Fibroblast of skin of right quadriceps (primary cell): ENCODE results near the gene RAD23A.
A peak's percentile ranks its signal among the peaks of the same experiment; 100 is the strongest.
"Not testable (repeated sequence)": the region's sequence is repeated elsewhere in the genome, so short reads cannot be mapped to it uniquely, and the experiment has no call there.

Experiments
- DNase-seq: peaks from one replicate; pipeline ENCODE4 v3.0.0-alpha.2; 2013

Gene RAD23A

DNA sequence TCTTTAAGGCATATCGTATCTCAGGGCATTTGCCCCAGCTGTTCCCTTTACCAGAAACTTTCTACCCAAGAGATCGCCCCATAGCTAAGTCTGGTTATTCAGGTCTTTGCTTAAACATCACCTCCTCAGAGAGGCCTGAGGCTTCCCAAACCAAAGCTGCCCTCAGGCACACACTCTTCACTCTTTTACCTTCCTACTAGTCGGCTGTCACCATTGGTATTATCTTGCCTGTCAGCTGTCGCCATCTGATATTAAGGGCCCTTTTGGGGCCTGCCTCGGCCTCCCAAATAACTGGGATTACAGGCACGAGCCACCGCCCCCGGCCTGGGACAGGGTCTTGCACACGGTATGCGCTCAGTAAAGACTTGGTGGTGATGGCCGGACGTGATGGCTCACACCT lies 10.3 kb downstream of the RAD23A start:
- DNase-seq: no peak

DNA sequence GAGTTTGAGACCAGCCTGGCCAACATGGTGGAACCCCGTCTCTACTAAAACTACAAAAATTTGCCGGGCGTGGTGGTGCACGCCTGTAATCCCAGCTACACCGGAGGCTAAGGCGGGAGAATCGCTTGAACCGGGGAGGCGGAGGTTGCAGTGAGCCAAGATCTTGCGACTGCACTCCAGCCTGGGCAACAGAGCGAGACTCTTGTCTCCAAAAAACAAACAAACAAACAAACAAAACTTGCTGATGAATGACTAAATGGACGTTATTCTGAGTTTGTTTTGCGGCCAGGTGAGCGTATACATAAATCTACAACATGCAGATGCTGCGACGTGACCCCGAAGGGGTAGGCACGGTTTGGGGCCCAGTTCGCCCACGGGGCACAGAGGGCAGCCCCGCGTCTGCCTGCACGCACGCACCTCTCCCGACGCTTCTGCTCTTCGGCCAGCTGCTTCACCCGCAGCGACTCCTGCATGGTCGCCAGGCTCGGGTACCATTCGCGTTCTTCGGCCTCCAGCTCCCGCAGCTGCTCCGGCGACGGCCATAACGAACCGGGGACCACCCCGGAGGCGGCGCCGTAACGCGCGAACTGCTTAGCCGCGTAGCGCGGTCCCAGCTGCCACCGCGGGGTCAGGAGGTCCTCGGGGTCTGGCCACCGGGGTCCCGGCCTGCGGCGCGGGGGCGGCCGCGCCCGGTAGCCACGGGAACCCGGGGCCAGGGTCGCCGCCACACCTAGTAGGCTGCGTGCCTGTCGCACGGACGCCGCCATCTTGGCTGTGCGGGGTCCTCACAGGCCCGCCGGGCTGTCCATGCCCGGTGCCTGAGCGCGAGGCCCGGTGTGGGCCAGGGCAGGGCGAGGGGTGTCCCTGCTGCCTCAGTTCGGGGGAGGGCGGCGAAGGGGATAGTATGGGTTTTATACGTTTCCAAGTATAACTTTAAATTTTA lies 11.1 kb downstream of the RAD23A start, which contains the start of gene GADD45GIP1:
Gene GADD45GIP1, minus strand, starts transcription at position 778 of the 943 bp plus-strand sequence. Its CDS starts 11 bp downstream, at position 767.
- peak; percentile 80 for DNase-seq

DNA sequence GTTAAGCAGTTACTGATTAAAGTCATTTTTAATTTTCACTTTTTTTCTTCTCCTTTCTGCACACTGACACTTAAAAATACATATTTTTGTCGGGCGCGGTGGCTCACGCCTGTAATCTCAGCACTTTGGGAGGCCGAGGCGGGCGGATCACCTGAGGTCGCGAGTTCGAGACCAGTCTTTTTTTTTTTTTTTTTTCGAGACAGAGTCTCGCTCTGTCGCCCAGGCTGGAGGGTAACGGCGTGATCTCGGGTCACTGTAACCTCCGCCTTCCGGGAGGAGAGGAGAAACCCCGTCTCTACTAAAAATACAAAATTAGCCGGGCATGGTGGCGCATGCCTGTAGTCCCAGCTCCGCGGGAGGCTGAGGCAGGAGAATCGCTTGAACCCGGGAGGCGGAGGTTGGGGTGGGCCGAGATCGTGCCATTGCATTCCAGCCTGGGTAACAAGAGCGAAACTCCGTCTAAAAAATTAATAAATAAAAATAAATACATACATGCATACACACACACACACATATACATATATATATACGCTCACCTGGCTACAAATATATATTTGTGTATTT lies 11.8 kb downstream of the RAD23A start:
- DNase-seq: not testable (repeated sequence)

DNA sequence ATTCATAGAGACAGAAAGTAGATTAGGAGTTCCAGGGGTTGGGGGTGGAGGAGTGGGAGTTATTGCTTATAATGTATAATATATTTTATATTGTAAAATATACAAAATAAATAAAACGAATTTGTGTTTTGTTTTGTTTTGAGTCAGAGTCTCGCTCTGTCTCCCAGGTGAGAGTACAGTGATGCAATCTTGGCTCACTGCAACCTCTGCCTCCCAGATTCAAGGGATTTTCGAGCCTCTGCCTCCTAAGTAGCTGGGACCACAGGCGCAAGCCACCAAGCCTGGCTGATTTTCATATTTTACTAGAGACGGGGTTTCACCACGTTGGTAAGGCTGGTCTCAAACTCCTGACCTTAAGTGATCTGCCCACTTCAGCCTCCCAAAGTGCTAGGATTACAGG lies 13.8 kb downstream of the RAD23A start:
- DNase-seq: no peak

DNA sequence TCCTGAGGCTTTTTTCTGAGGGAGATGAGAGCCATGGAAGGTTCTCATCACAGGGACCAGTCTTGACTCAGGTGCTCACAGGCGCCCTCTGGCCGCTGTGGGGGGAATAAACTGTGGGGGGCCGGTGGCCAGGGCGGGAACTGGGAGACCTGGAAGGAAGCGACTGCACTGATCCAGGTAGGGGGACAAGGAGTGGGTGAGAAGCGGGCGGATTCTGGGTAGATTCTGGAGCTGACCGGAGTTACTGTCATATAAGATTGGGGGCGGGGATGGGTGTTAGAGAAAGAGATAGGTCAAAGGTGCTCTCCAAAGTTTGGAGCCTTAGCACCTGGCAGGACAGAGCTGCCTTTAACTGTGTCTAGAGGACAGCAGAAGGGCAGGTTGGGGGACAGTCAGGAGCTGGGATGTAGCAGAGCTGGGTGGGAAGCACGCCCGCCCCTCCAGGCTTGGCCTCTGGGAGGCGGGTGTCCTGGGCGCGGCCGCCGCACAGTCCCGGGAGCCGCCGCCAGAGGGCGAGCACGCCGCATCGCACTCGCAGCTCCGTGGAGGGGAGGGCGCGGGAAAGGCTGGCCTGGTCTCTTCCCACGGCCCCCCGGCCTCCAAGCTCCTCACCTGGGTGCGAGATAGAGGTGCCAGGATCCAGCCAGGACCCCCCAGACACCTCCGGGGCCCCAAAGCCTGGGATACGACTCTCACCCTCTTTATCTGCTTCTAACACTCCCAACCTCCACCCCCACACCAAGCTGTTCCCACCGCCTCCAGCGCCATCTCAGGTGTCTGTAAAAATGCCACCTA lies 19.6 kb downstream of the RAD23A start:
- DNase-seq: peak; percentile 68

DNA sequence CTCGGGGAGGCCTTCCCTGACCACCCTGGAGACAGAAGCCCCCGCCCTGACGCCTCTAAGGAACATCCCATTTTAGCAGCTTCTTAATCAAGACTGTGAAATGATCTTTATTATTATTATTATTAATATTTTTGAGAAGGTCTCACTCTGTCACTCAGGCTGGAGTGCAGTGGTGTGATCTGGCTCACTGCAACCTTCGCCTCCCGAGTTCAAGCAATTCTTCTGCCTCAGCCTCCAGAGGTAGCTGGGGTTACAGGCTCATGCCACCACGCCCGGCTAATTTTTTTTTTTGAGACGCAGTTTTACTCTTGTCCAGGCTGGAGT lies 20.1 kb downstream of the RAD23A start:
- no peak for DNase-seq

DNA sequence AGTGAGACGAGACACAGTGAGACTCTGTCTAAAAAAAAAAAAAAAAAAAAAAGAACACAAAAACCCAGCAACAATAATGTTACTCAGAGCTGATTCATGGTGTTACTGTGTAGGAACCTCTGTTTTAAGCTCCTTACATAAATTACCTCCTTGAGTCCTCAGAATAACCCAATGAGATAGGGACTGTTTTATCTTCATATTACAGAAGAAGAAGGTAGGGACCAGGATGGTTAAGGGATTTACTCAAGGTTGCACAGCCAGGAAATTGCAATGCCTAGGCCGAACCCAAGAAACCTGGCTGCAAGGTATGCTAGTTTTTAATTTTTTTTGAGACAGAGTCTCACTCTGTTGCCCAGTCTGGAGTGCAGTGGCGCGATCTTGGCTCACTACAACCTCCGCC lies 22.2 kb downstream of the RAD23A start:
- DNase-seq: no peak

DNA sequence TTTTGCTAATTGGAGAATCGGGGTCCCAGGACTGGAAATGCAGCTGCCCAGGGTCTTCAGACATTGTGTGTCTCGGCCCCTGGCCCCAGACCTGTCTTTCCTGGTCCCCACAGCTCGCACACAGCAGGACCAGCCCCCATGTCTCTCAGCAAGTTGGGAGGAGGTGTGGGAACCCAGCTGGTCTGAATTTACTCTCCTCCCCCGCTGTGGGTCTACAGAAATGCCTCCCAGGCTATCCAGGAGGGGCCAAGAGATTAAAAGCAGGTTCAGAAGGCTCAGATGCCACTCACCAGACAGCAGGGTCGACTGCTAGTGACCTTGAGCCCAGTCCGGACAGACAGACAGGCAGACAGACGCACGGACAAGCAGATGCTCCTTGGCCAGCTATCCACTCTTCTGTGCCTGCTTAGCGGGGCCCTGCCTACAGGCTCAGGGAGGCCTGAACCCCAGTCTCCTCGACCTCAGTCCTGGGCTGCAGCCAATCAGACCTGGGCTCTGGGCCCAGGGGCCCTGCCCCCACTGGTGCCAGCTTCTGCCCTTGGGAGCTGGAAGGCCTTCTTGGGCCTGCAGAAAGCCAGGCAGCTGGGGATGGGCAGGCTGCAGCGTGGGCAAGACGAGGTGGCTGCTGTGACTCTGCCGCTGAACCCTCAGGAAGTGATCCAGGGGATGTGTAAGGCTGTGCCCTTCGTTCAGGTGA lies 23.8 kb downstream of the RAD23A start, which contains the start of gene DAND5:
Gene DAND5, plus strand, starts transcription at position 285 of the 697 bp plus-strand sequence. Its CDS starts 85 bp downstream, at position 370.
- DNase-seq: no peak

DNA sequence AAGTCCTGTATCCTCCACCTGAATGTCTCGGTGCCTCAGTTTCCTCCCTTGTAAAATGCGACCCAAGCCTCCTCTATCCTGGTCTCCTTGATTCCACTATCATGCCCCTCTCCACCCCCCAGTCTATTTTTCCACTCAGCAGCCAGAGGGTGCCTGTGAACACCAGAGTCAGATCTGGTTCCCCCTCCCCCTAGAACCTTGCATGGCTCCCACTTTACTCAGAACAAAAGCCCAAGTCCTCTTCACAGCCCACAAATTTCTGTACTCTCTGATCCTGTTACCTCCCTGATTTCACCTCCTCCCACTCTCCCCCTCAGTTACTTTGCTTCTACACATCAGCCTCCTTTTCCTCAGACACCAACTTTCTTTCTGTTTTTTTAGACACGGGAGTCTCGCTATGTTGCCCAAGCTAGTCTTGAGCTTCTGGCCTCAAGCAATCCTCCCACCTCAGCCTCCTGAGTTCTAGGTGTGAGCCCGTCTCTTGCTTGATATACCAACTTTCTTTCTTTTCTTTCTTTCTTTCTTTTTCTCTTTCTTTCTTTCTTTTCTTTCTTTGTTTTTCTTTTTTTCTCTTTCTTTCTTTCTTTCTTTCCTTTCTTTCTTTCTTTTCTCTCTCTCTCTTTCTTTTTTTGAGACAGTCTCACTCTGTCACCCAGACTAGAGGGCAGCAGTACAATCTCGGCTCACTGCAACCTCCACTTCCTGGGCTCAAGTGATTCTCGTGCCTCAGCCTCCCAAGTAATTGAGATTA lies 24.6 kb downstream of the RAD23A start:
- DNase-seq: no peak

DNA sequence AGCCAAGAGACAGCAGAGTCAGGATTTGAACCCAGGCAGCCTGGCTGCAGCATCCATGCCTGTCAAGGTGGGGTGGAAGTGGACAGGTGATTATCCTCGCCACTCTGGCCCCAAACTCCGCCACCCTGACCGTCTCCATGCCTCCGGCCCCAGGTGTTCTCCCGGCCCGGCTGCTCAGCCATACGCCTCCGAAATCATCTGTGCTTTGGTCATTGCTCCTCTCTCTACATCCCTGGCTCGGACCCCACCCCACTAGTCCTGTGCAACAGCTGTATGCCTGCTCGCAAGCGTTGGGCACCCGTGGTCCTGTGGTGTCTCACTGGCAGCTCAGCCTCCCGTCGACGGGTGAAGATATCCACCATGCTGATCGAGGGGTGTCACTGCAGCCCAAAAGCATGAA lies 27.6 kb downstream of the RAD23A start:
- no peak for DNase-seq

DNA sequence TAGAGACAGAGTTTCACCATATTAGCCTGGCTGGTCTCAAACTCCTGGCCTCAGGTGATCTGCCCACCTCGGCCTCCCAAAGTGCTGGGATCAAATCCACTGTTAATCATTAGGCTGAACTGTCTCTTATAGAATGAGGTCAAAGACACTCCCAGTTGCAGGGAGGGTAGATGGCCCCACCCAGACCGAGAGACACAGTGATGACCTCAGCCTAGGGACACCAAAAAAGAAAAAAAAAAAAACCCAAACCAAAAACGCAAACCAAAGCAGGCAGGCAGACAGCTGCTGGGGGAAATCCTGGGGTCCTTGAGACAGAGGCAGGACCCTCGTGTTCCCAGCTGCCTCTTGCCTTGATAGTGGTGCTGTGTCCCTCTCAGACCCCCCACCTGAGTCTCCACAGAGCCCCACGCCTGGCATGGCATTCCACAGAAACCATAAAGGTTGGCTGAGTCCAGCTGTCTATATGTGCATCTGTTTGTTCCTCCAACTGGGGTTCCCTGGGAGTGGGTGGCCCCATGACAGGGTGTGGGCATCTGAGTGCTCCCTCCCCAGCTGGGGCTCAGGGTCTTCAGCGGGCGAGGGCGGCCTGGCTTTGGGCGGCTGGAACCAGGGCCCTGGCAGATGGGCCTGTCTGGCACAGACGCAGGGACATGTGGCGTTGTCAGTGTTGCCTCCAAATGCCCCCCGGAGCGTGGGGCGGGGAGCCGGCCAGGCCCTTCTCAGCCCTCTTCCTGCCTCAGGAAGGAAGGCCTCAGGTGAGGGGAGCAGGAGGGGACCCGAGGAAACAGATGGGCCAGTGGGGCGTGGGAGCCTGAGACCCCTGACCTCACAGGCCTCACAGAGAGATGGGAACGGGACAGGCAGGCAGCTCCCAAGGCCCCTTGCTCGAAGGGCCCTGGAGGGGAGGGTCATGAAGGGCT lies 28.9 kb downstream of the RAD23A start:
- DNase-seq: no peak

DNA sequence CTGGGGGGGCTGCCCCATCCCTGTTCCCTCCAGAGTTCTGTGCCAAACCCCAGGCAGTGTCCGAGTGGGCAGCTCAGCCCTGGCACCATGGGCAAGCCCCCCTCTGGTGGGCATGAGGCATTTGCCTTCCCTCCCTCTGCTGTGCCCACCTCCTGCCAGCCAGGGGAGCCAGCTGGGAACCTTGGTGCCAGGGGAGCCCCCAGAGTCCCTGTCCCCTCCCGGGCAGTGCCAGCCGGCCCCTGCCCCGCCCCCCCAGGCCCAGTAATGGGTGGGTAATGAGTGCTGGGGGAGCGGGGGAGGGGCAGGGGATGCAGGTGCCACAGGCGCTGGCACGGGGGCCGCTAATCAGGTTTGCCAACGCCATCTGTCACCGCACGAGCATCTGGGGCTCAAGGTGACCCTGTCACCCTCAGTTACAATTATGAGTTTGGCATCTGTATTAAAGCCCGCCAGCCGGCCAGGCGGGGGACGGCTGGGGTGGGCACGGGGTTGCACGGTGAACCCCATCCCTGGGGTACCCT lies 29.6 kb downstream of the RAD23A start:
- DNase-seq: no peak

DNA sequence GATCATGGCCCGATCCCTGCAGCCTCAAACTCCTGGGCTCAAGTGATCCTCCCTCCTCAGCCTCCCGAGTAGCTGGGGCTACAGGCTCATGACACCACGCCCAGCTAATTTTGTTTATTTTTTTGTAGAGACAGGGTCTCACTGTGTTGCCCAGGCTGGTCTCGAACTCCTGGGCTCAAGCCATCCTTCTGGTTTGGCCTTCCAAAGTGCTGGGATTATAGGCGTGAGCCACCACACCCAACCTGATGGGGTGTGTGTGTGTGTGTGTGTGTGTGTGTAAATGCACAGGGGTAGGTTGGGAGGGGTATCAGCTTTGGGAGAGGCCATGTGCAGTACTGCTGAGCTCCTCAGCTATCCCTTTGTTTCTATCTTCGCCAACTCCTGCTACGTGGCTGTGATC lies 30.4 kb downstream of the RAD23A start:
- not testable (repeated sequence) for DNase-seq

DNA sequence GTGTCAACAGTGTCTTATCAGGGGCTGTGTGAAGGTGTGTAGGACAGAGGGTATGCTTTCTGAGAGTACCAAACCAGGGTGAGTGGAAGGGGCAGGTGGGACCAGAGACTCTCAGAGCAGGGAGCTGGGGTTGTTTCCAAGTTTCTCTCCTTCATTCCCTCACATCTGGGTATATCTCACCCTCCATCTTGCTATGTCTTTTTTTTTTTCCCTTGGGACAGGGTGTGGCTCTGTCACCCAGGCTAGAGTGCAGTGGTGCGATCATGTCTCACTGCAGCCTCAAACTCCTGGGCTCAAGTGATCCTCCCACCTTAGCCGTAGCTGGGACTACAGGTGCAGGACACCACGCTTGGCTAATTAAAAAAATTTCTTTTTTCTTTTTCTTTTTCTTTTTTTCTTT lies 34.3 kb downstream of the RAD23A start:
- no peak for DNase-seq

DNA sequence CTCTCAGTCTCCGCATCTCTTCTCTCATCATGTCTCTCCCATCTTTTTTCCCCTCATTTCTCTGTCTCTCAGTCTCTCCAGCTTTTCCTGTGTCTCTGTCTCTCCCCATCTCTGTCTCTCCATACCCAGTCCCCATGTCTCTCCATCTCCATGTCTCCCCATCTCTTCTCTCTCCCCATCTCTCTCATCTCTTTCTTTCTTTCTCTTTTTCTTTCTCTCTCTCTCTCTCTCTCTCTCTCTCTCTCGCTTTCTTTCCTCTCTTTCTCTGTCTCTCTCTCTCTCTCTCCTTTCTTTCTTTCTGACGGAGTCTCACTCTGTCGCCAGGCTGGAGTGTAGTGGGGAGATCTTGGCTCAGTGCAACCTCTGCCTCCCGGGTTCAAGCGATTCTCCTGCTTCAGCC lies 37.0 kb downstream of the RAD23A start:
- no peak for DNase-seq

DNA sequence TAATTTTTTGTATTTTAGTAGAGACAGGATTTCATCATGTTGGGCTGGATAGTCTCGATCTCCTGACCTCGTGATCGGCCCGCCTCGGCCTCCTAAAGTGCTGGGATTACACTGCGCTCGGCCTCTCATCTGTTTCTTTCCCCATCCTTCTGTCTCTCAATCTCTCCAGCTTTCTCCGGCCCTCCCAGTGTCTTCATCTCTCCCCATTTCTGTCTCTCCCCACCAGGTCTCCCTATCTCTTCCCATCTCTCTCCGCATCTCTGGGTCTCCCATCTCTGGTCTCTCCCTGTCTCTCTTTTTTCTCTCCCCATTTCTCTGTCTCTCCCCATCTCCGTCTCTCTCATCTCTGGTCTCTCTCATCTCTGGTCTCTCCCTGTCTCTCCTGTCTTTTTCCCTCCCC lies 37.4 kb downstream of the RAD23A start:
- DNase-seq: no peak

DNA sequence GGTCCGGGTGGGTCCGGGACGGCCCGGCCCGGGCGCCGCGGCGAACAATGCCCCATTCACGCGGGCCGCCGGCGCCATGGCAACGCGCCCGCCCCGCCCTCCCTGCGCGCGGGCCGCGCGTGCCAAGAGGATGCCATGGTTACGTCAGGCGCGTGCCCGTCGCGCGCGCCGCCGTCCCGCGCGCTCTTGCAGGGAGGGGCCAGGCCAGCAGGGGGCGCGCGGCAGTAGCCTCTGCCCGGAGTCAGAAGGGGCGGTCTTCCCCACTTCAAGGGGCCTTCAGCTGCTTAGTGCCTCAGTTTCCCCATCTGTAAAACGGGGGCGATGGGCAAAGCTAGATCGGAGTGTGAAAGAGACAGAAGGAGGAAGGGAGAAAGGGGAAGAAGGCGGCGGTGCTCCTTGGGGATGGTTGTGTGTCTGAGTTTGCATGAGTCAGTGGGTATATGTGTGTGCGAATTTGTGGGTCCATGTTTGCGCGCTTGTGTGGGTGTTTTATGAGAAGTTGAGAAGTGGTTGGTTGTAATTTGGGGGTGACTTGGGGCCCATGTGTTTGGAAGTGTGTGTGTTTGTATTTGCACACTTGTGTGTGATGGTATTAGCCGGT lies 38.0 kb downstream of the RAD23A start:
- DNase-seq: peak; percentile 81

DNA sequence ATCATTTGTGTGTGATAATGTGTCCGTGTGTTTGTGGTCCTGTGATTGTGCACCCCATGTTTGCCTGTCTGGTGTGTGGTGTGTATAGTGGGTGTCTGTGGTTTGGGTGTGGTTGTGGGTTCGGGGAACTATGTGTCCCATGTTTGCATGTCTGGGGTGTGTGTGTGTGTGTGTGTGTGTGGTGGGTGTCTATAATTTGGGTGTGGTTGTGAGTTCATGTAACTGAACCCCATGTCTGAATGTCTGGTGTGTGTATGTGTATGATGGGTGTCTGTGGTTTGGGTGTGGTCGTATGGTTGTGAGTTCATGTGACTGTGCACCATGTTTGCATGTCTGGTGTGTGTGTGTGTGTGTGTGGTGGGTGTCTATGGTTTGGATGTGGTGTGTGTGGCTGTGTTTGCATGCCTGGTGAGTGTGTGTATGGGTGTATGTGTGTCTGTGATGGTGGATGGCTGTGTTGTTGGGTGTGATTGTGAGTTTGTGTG lies 38.5 kb downstream of the RAD23A start:
- DNase-seq: no peak

DNA sequence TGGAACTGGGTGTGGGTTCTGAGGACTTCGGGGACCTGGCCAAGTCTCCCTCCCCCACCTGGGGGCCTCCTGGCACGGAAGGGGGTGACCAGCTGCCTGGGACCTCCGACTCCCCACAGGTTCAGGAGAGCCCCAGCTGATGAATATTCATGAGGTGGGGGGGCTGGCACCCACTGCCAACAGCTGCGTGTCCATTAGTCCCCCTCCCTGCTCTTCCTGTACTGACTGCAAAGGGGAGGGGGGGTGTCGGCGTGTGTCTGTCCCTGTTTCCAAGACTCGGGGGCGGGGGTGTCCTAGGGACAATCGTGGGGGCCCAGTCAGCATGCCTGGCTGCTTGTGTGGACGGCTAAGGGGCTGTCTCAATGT lies 39.0 kb downstream of the RAD23A start:
- DNase-seq: no peak
